GM21390 (cell line): ENCODE data around the gene TPGS1.
A peak's percentile ranks its signal among the peaks of the same experiment; 100 is the strongest.

Experiments
- ATAC-seq: cut with Tn5 transposase; IDR thresholded peaks from one replicate; pipeline ENCODE4 v1.9.1; 2021; ENCODE audit not compliant: unreplicated experiment

The TPGS1 gene, protein sequence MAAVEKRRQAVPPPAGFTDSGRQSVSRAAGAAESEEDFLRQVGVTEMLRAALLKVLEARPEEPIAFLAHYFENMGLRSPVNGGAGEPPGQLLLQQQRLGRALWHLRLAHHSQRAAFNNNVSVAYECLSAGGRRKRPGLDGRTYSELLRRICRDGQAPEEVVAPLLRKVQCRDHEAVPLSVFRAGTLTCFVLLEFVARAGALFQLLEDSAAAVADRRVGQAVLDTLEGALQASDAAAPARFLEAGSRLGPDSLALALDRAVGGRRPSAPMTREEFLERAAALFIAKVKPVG

GRCh38 chr19:507286-508203, at the start of gene TPGS1:
Gene TPGS1 (plus strand): TSS chr19:507497. CDS start chr19:507507, 10 bp downstream.
- ATAC-seq = peak; percentile 45

DNA sequence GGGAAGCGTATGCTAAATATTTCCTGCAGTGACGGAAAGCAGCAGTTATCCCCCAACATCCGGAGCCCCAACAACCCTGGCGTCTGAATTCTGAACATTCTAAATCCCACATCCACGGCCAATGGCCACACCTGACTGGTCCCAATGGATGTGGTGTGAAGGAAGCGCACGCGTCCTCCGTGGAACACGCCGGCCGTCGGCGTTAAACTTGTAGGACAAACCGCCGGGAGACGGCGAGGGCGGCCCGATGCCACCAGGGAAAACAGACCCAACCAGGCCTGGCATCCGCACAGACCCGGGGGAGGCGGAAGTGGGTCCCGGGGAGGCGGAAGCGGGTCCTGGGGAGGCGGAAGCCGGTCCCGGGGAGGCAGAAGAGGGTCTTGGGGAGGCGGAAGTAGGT, 49.7 kb upstream of the TPGS1 start:
- ATAC-seq = no peak

- ATAC-seq = no peak
Measured at GRCh38 chr19:458091-459042, 48.9 kb upstream of the TPGS1 start.

GRCh38 chr19:459724-460511, 47.4 kb upstream of the TPGS1 start:
- no peak for ATAC-seq

DNA sequence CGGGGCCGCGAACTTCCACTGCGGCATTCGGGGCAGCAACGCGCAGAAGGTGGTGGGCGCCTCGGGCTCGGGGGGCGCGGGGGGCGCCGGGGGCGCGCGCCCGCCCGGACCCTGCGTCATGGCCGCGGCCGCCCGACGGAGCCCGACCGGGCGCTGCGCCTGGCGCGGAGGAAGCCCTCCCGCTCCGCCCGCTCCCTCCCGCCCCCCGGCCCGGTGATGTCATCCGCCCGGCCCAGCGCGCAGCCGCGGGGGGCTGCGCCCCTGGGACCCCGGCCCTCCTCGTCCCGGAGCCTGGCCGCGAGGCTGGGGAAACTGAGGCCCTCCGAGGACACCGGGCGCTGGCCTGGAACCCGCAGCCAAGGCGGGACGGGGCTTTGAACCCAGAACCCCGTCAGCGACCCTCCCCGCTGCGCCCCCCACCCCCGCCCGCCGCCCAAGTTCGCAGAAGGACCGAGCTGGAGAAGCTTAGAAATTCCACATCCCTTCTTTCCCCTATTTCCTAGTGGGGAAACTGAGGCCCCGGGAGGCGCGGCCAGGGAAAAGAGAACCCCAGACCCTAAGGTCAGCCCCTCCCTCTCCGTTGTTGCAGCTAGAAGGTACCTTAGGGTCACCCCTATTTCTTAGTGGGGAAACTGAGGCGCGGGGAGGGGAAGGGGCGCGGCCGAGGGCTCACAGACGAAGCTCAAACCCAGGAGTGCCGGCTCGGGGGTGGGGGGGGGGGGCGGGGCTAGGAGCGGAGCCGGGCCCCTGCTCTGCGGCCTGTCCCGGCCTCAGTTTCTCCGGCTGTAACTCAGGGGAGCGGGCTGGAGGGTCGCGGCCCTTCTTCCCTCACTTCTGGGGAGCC, 46.2 kb upstream of the TPGS1 start, which contains the start of gene SHC2:
Gene SHC2 (minus strand): TSS at position 157 of the 844 bp plus-strand sequence. CDS start 37 bp downstream, at position 120.
- no peak for ATAC-seq

GRCh38 chr19:461721-462551, 45.4 kb upstream of the TPGS1 start:
- ATAC-seq = no peak

- ATAC-seq = no peak
Measured at GRCh38 chr19:463483-464207, 43.7 kb upstream of the TPGS1 start.

DNA sequence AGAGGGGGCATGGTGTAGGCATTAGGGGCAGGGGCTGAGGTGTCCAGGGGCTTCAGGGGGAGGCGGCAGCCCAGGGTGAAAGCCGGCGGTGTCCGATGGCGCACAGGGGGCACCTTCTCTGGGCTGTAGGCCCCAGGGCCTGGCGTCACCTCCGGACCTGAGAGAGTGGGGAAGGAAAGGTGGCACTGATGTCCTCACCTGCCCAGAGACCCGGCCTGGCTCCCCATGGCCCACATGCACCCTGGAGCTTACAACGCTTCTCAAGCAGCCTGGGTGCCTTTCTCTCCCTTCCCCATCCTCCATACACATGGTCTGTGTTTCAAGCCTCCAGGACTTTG, 43.1 kb upstream of the TPGS1 start:
- no peak for ATAC-seq

- no peak for ATAC-seq
Measured at GRCh38 chr19:465056-465816, 42.1 kb upstream of the TPGS1 start.

- no peak for ATAC-seq
Measured at GRCh38 chr19:467554-467953, 39.7 kb upstream of the TPGS1 start.

DNA sequence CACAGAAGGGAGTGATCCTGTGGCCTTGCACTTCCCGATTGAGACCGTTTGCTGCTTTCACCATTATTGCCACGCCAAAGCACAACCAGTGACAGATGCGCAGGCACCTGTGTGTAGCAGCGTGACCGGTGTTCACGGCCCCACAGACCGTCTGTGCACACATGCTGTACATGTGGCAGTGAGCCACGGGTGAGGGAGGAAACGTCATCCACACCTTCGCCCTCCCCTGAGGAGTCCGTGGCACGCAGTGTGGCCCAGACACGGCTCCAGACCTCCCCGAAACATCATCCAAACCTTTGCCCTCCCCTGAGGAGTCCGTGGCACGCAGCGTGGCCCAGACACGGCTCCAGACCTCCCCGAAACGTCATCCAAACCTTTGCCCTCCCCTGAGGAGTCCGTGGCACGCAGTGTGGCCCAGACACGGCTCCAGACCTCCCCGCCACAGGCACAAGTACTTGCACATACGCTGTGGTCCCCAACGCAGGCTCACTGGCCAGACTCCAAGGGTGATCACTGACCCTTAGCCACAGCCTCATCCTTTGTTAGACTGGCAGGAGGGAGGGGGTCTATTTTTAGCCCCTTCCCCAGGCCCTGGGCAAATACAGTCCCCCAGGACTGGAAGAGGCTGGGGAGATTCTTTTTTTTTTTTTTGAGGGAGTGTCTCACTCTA, 38.6 kb upstream of the TPGS1 start:
- no peak for ATAC-seq

DNA sequence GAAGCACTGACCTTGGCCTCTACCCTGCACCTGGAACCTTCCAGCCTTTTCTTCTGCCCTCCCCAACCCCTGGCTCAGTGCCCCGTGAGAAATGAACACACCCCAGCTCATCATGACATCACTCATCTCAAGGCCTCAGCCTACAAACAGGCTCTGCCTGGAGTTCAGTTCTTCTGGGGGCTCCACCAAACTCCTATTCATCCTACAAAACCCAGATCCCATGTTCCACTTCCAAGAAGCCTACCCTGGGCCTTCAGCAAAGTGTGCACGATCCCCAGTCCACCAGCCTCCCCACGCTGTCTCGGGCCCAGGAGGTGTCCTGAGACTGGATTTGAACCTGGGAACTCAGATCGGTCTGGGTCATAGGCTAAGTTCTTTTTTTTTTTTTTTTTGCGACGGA, 37.5 kb upstream of the TPGS1 start:
- no peak for ATAC-seq

- no peak for ATAC-seq
Measured at GRCh38 chr19:470701-471100, 36.6 kb upstream of the TPGS1 start.

DNA sequence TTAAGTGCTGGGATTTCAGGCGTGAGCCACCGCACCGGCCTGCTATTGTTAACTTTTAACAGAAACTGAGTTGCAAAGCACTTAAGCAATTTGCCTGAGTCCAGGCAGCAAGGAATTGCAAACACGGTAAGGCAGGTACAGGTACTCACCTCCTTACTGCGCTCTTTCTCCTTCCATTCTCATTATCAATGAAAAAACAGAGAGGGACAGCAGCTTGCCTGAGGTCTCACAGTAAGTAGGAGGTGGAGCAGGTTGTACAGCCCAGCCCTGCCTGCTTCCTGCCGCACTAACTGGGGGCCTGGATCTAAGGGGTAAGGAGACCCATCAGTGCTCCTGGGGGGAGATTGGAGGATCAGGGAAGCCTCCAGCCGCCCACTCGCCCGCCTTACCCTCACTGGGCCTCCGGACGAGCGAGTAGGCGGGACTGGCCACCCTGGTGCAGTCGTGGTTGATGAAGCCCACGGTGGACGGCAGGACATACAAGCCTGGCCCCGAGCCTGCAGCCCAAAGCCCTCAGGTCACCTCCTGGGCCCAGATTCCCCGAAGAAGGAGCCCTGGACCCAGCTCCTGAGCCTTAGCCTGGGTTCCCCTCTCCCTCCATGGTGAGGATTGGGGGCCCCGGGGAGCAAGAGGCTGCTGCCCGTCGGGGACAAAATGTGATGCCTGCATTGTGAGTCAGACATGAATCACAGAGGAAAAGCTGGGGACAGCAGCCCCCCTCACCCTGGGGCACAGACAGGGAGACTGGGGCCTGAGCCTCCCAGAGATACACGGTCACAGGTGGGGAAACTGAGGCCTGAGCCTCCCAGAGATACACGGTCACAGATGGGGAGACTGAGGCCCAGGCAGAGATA, 35.1 kb upstream of the TPGS1 start:
- no peak for ATAC-seq
